Adrenal gland (tissue), 12 donors: ENCODE results near the gene TMEM88. TPM values are rescaled to one million over a fixed set of nuclear protein-coding genes. Genes with fewer than 3 reads are reported as not detected.

Experiments
- DNase-seq, 7 donors: peaks; one replicate each; pipeline ENCODE4 v3.0.0-alpha.2; 2019 to 2020
- H3K27ac ChIP-seq, 5 donors: fragments of 200-600 bp; sonication (generic) in 4 of 5; 1 replicate in 3 of 5; 2 replicates in 2 of 5; pipeline versions ENCODE4 v1.5.1 to v1.8.0; 2016 to 2020; ENCODE audit warnings: mild to moderate bottlenecking in 1 of 5
- H3K27me3 ChIP-seq: fragments of 200-600 bp; 2 replicates; pipeline ENCODE4 v1.8.0; 2021
- H3K36me3 ChIP-seq, 2 donors: fragments of 200-600 bp; replicated peaks in 1 of 2; 1 replicate in 1 of 2; 2 replicates in 1 of 2; pipeline versions ENCODE4 v1.5.1 to v1.8.0; 2018 to 2022
- H3K4me1 ChIP-seq, 2 donors: fragments of 200-600 bp; replicated peaks in 1 of 2; 1 replicate in 1 of 2; 2 replicates in 1 of 2; pipeline versions ENCODE4 v1.5.1 to v1.8.0; 2018 to 2021
- H3K4me3 ChIP-seq, 4 donors: fragments of 200-600 bp; sonication (generic) in 3 of 4; one replicate each; pipeline ENCODE4 v1.5.1; 2016 to 2018
- H3K9me3 ChIP-seq, 3 donors: fragments of 200-600 bp; sonication (generic) in 1 of 3; replicated peaks in 1 of 3; 1 replicate in 2 of 3; 2 replicates in 1 of 3; pipeline versions ENCODE4 v1.5.1 to v1.8.0; 2016 to 2021
- POLR2A ChIP-seq, 2 donors: fragments of 450-650 bp; IDR thresholded peaks; one replicate each; pipeline ENCODE4 v1.6.1; 2017; ENCODE audit warnings: antibody characterized with exemption in 2 of 2, mild to moderate bottlenecking in 2 of 2, moderate library complexity in 1 of 2
- whole genome bisulfite sequencing, 4 donors: extraction: QIAGEN DNeasy Blood & Tissue Kit in 2 of 4; methylation state at CpG; one replicate each; pipeline versions ENCODE4 v1.1.5 to v1.1.7; 2013 to 2017; 5-methylcytosine and 5-hydroxymethylcytosine counted together
- intact Hi-C, 2 donors: fragments of 100-400 bp; cut with DNase I; formaldehyde crosslinking; loops; one replicate each; pipeline versions ENCODE4 v1.14.1 to v1.15.0; 2022 to 2023
- polyA plus RNA-seq, 3 donors: library from polyadenylated mRNA; stranded (reverse); fragments of 200-250 nt in 2 of 3; fragments of 350-450 nt in 1 of 3; fragmentation: Illumina TruSeq in 1 of 3; extraction: RNeasy Lipid Tissue Mini Kit (QIAGEN cat#74804) in 1 of 3; gene quantifications; one replicate each; pipeline ENCODE4 v1.2.3, GENCODE V29; 2013 to 2014
- total RNA-seq, 9 donors: library from RNA; depleted of rRNA in 4 of 9; stranded (reverse); fragments of >200 nt in 4 of 9; fragments of 120-200 nt in 1 of 9; fragmentation: NEBNext Ultra II Directional in 1 of 9; extraction: Animal tissue kit (Norgen Biotek cat#: 25700) in 1 of 9; gene quantifications; one replicate each; pipeline versions ENCODE4 v1.1.0 to v1.2.4, GENCODE V29; 2013 to 2023
- TF ChIP-seq, protein P1 (sequence below), 6 experiments: fragments of 450-650 bp in 4 of 6; fragments of 200-600 bp in 2 of 6; sonication (generic) in 1 of 6; IDR thresholded peaks; 1 replicate in 5 of 6; 2 replicates in 1 of 6; pipeline versions ENCODE4 v1.5.1 to v1.8.0; 2016 to 2021; ENCODE audit warnings: antibody characterized with exemption in 6 of 6, mild to moderate bottlenecking in 2 of 6, moderate library complexity in 1 of 6
- donor health status: healthy with polysubstance abuse.
- donor health status: Bipolar disorder and iron deficiency.
- donor health status: DM: yes; HTN: yes; CAD: no.
- donor health status: DM: no; HTN: no; CAD: no.
- donor health status: DM: no; HTN: no; CAD: no.
- donor health status: DM: yes; HTN: yes; CAD: no.

TMEM88 gene
- total and polyA plus RNA-seq, 12 donors, result 7.9 to 107 (median 25.1) TPM

DNA sequence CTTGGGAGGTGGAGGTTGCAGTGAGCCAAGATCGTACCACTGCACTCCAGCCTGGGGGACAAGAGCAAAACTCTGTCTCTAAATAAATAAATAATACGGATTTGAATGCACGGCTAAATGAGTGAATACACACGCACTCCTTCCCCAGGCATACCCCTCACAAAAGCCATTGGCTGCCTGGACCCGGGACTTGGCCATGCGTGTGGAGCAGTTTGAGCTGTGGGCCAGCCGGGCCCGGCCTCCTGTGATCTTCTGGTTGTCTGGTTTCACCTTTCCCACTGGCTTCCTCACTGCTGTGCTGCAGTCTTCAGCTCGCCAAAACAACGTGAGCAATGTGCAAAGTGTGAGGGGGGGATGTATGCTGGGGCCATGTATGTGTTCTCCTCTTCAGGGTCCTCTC, 22.4 kb upstream of the TMEM88 start:
- Histone ChIP-seq H3K4me1 (peaks cover 16 to 17% of the 10 kb centered on the region in 2 donors), H3K4me3 (no peak overlapping the region), H3K36me3 (no peaks in the 10 kb centered on the region), H3K27ac (no peak overlapping the region), H3K9me3 (no peaks in the 10 kb centered on the region), H3K27me3 (no peaks in the 10 kb centered on the region)
- 81 to 90% (median 82%) methylated on average over 10 of the region's 10 CpGs for WGBS, 4 donors
- TF ChIP-seq POLR2A (IDR thresholded peaks at IDR 0.05), result no peak
- TF ChIP-seq, protein P1, sequence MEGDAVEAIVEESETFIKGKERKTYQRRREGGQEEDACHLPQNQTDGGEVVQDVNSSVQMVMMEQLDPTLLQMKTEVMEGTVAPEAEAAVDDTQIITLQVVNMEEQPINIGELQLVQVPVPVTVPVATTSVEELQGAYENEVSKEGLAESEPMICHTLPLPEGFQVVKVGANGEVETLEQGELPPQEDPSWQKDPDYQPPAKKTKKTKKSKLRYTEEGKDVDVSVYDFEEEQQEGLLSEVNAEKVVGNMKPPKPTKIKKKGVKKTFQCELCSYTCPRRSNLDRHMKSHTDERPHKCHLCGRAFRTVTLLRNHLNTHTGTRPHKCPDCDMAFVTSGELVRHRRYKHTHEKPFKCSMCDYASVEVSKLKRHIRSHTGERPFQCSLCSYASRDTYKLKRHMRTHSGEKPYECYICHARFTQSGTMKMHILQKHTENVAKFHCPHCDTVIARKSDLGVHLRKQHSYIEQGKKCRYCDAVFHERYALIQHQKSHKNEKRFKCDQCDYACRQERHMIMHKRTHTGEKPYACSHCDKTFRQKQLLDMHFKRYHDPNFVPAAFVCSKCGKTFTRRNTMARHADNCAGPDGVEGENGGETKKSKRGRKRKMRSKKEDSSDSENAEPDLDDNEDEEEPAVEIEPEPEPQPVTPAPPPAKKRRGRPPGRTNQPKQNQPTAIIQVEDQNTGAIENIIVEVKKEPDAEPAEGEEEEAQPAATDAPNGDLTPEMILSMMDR (IDR thresholded peaks at IDR 0.05), result no peak
- DNase-seq, result peak in 4 of 7 donors; percentile 17 to 25 (median 22)
- intact Hi-C loops, result no loop called here

DNA sequence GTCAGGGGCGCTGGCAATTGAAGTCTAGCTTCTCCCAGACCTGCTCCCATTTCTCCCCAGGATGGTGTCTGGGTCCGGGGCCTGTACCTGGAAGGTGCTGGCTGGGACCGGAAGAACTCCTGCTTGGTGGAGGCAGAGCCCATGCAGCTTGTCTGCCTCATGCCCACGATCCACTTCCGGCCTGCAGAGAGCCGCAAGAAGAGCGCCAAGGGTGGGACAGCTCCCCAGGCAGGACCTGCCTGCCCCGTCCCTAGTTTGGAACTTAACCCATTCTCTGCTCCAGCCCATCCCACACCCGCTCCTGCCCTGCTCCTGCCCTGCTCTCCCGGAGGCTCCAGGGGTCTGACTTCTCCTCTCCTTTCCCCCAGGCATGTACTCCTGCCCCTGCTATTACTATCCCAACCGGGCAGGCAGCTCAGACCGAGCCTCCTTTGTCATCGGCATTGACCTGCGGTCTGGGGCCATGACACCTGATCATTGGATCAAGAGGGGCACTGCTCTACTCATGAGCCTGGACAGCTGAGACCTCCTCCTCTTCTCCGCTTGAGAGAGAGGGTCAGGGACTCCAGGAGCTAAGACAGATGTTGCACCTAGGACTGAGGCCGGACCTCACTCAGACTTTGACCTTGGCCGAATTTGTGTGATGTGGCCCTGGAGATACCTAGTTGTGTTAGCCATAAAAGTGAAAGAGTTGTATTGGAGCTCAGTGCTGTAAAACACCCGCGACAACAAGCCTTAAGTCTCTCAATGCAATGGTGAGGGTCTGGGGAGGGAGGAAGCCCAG, 21.7 kb upstream of the TMEM88 start:
- 40 to 46% (median 43%) methylated on average over 16 to 19 of the region's 19 CpGs for WGBS, 4 donors
- Histone ChIP-seq H3K36me3 (no peaks in the 10 kb centered on the region), H3K9me3 (no peaks in the 10 kb centered on the region), H3K4me1 (peaks cover 22% of the 10 kb centered on the region in 2 donors), H3K27me3 (no peaks in the 10 kb centered on the region), H3K27ac (peak overlapping the region in 4 of 5 donors; percentile 98 to 99 (median 98)), H3K4me3 (peak overlapping the region in 2 of 4 donors; percentile 67 to 72)
- intact Hi-C loops, result no loop called here
- TF ChIP-seq POLR2A (IDR thresholded peaks at IDR 0.05), result no peak
- TF ChIP-seq, protein P1 (IDR thresholded peaks at IDR 0.05), result no peak
- peak in 3 of 7 donors; percentile 33 to 44 (median 37) for DNase-seq

DNA sequence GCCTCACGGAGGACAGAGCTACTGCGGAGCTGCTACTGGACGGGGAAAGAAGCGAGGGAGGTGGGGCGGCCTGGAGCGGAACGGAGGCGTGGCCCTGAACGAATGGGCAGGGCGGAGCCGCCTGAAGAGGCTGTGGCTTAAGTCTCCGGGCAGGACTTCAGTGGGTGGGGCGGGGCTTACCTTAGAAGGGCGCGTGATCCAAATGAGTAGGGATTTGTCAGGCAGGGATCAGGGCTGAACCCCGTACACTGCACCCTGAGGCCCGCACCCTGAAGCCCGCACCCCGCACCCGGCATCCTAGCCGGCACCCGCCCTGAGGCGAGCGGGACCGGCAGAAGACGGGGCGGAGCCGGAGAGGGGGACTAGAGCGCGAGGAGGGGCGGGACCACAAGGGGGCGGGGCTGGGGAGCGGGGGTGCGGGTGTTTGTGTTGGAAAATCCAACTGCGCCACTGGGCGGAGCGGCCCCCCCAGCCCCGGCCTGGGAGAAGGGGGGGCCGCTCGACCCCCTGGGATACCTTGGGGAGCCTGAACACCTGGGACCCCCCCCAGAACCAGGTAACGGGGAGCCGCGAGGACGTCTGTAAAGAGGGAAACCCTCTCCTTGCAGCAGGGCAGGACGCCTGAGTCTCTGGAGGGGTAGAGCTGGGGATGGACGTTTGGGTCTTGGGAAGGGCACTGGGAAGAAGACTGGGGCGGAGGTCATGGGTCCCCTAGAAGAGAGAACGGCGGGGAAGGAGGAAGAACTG, 20.9 kb upstream of the TMEM88 start, which contains the start of gene KDM6B:
Gene KDM6B (plus strand): TSS at position 423 of the 747 bp plus-strand sequence. CDS start 11,338 bp downstream, outside the sequence.
- H3K27me3 ChIP-seq, result no peaks in the 10 kb centered on the region
- no peaks in the 10 kb centered on the region for H3K36me3 ChIP-seq
- 0 to 1% (median 0%) methylated on average over 19 to 49 of the region's 49 CpGs for WGBS, 4 donors
- H3K4me1 ChIP-seq, result peaks cover 22 to 26% of the 10 kb centered on the region in 2 donors
- no peaks in the 10 kb centered on the region for H3K9me3 ChIP-seq
- intact Hi-C loops, result no loop called here
- DNase-seq, result peak; percentile 92 to 97 (median 96)
- TF ChIP-seq, protein P1 (IDR thresholded peaks at IDR 0.05), result peak in 1 of 6 experiments; percentile 2
- peak; percentile 6 to 77 for TF ChIP-seq POLR2A (IDR thresholded peaks at IDR 0.05)
- H3K27ac ChIP-seq, result peak within 1 kb of the TSS; percentile 98 to 99 (median 98)
- peak within 1 kb of the TSS; percentile 67 to 76 (median 74) for H3K4me3 ChIP-seq

DNA sequence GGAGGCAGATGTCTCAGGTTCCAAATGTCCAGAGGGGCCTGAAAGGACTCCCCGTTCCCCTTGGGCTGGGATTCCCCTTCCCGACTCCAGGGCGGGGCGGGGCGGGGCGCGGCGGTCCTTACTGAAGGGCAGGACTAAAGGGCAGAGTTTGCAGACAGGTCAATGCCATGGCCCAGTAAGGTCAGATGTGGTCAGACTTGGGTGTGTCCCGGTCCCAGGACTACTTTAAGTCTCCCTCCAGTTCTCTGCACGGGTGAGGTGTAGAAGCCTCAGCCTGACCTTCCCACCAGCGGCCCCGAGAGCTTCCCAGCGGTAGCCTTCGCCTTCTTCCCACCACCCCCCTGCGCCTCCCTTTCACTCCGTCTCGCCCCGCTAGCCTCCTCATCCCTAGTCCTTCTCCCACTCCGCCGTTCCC, 20.3 kb upstream of the TMEM88 start:
- Histone ChIP-seq H3K27ac (peak overlapping the region; percentile 98 to 99 (median 98)), H3K36me3 (no peaks in the 10 kb centered on the region), H3K4me3 (peak overlapping the region; percentile 67 to 76 (median 74)), H3K9me3 (no peaks in the 10 kb centered on the region), H3K27me3 (no peaks in the 10 kb centered on the region), H3K4me1 (peaks cover 22 to 32% of the 10 kb centered on the region in 2 donors)
- peak; percentile 71 to 84 (median 77) for DNase-seq
- WGBS, 4 donors, result 0 to 2% (median 1%) methylated on average over 10 to 20 of the region's 20 CpGs
- intact Hi-C loops, result no loop called here
- TF ChIP-seq, protein P1 (IDR thresholded peaks at IDR 0.05), result no peak
- peak in 1 of 2 donors; percentile 20 for TF ChIP-seq POLR2A (IDR thresholded peaks at IDR 0.05)
